Gastrocnemius medialis (tissue), 4 donors: ENCODE results near the gene AGAP3.

Source experiments
- POLR2A ChIP-seq, 2 donors: fragments of 450-650 bp; IDR thresholded peaks; one replicate each; pipeline ENCODE4 v1.6.1; 2017; ENCODE audit warnings: antibody characterized with exemption in 2 of 2, mild to moderate bottlenecking in 2 of 2, moderate library complexity in 2 of 2
- TF ChIP-seq, protein P1 (sequence below), 5 experiments: fragments of 450-650 bp in 3 of 5; fragments of 200-600 bp in 2 of 5; sonication (generic) in 2 of 5; IDR thresholded peaks in 4 of 5; conservative IDR thresholded peaks in 1 of 5; 1 replicate in 4 of 5; 2 replicates in 1 of 5; pipeline ENCODE4 v1.5.1; 2016 to 2019; ENCODE audit warnings: antibody characterized with exemption in 5 of 5, mild to moderate bottlenecking in 3 of 5, moderate library complexity in 3 of 5

- TF ChIP-seq, protein P1, sequence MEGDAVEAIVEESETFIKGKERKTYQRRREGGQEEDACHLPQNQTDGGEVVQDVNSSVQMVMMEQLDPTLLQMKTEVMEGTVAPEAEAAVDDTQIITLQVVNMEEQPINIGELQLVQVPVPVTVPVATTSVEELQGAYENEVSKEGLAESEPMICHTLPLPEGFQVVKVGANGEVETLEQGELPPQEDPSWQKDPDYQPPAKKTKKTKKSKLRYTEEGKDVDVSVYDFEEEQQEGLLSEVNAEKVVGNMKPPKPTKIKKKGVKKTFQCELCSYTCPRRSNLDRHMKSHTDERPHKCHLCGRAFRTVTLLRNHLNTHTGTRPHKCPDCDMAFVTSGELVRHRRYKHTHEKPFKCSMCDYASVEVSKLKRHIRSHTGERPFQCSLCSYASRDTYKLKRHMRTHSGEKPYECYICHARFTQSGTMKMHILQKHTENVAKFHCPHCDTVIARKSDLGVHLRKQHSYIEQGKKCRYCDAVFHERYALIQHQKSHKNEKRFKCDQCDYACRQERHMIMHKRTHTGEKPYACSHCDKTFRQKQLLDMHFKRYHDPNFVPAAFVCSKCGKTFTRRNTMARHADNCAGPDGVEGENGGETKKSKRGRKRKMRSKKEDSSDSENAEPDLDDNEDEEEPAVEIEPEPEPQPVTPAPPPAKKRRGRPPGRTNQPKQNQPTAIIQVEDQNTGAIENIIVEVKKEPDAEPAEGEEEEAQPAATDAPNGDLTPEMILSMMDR (IDR thresholded peaks at IDR 0.05 in 4 of 5, conservative IDR thresholded peaks at IDR 0.05 in 1 of 5): no peak
- no peak for TF ChIP-seq POLR2A (IDR thresholded peaks at IDR 0.05)
Observed at GRCh38 chr7:151141311-151141854, 55.1 kb downstream of the AGAP3 start.
